T47D (cell line): ENCODE results near the gene ARHGEF40.

ENCODE experiments used
- DNase-seq, 2 experiments: peaks; one replicate each; pipeline versions ENCODE4 v3.0.0 to v3.0.0-alpha.2; 2011 to 2012; ENCODE audit warnings: low read depth in 1 of 2, low spot score in 1 of 2
- JUND ChIP-seq: IDR thresholded peaks from 2 replicates; pipeline ENCODE4 v1.6.1; 2012; ENCODE audit warnings: low read depth
- in situ Hi-C: cut with HindIII; loops from 2 replicates; pipeline ENCODE4 v1.10.0; 2016; ENCODE audit warnings: low sequenced_read_pairs, low pct_unique_long_range_greater_than_20kb

Gene ARHGEF40

GRCh38 chr14:21084396-21084795 lies 14.3 kb downstream of the ARHGEF40 start:
- TF ChIP-seq JUND, result no peak
- DNase-seq, result no peak
- in situ Hi-C loops, result no loop called here

GRCh38 chr14:21084998-21085853 lies 15.1 kb downstream of the ARHGEF40 start:
- DNase-seq, result no peak
- TF ChIP-seq JUND, result no peak
- in situ Hi-C loops, result no loop called here

GRCh38 chr14:21086908-21087293 lies 16.8 kb downstream of the ARHGEF40 start:
- no peak for DNase-seq
- TF ChIP-seq JUND, result no peak
- in situ Hi-C loops, result no loop called here

GRCh38 chr14:21087294-21088091 lies 17.4 kb downstream of the ARHGEF40 start:
- no peak for DNase-seq
- TF ChIP-seq JUND, result no peak
- in situ Hi-C loops, result no loop called here

GRCh38 chr14:21088687-21089086 lies 18.6 kb downstream of the ARHGEF40 start:
- no peak for TF ChIP-seq JUND
- in situ Hi-C loops, result no loop called here
- DNase-seq, result no peak

GRCh38 chr14:21089271-21089670 lies 19.2 kb downstream of the ARHGEF40 start:
- no peak for DNase-seq
- in situ Hi-C loops, result no loop called here
- no peak for TF ChIP-seq JUND

GRCh38 chr14:21089877-21090193 lies 19.7 kb downstream of the ARHGEF40 start:
- no peak for TF ChIP-seq JUND
- DNase-seq, result no peak
- in situ Hi-C loops, result no loop called here

- DNase-seq, result no peak
- in situ Hi-C loops, result no loop called here
- TF ChIP-seq JUND, result no peak
These were observed 20.3 kb downstream of the ARHGEF40 start for GRCh38 chr14:21090194-21090939.

- TF ChIP-seq JUND, result no peak
- no peak for DNase-seq
- in situ Hi-C loops, result no loop called here
These were observed 21.0 kb downstream of the ARHGEF40 start for GRCh38 chr14:21090940-21091663.

GRCh38 chr14:21091821-21092272 lies 21.7 kb downstream of the ARHGEF40 start:
- no peak for DNase-seq
- no peak for TF ChIP-seq JUND
- in situ Hi-C loops, result no loop called here

GRCh38 chr14:21092273-21093011 lies 22.3 kb downstream of the ARHGEF40 start:
- DNase-seq, result peak; percentile 71 to 79
- TF ChIP-seq JUND, result no peak
- in situ Hi-C loops, result no loop called here
